HCT116 (cell line): Measurements from ENCODE around the gene SLC2A13. TPM values are rescaled to one million over a fixed set of nuclear protein-coding genes. Genes with fewer than 3 reads are reported as not detected.

ENCODE experiments used
- ATAC-seq: fragments of 200-7000 bp; cut with Tn5 transposase; 2 replicates; pipeline ENCODE4 v1.9.1; 2020; ENCODE audit warnings: mild to moderate bottlenecking, moderate library complexity
- BruUV-seq: library from RNA; stranded (reverse); fragments of 400-500 nt; replicated peaks from 2 replicates; lab custom pipeline; 2021; lab: Mats Ljungman, UMichigan
- CTCF ChIA-PET: fragments of 300-600 bp; sonication (Branson Sonifier 250); formaldehyde crosslinking; loops from one replicate; lab custom pipeline; 2021; ENCODE audit warnings: antibody characterized with exemption; lab: Charles Lee
- POLR2A ChIA-PET: fragments of 300-600, 350-600 bp; sonication (Branson Sonifier 250); formaldehyde crosslinking; loops from one replicate; lab custom pipeline; 2021; ENCODE audit warnings: antibody characterized with exemption; lab: Charles Lee
- RAD21 ChIA-PET, 2 experiments: fragments of 300-600 bp; sonication (Branson Sonifier 250); formaldehyde crosslinking; loops; one replicate each; lab custom pipeline; 2023; ENCODE audit warnings: low total read pairs in 2 of 2; ENCODE audit not compliant: uncharacterized antibody in 2 of 2, unreplicated experiment in 2 of 2, low non-redundant PET in 1 of 2; lab: Charles Lee
- DNase-seq: peaks from one replicate; pipeline ENCODE4 v3.0.0-alpha.2; 2010; ENCODE audit warnings: low read depth, low spot score
- H2AFZ ChIP-seq: fragments of 200-600 bp; shearing (Covaris generic), sonication (generic); 2 replicates; pipeline ENCODE4 v1.6.1; 2017; ENCODE audit warnings: low read depth, mixed run types, mixed read lengths, antibody characterized with exemption, low read length; ENCODE audit not compliant: poor library complexity, severe bottlenecking
- H3K27ac ChIP-seq: 2 replicates; pipeline ENCODE4 v1.5.1; 2012; ENCODE audit warnings: low read depth, low read length
- H3K27me3 ChIP-seq: fragments of 200-600 bp; sonication (generic); 2 replicates; pipeline ENCODE4 v1.6.1; 2016; ENCODE audit warnings: mixed run types, low read length, mixed read lengths; ENCODE audit not compliant: insufficient read depth
- H3K36me3 ChIP-seq, 2 experiments: fragments of 200-500 bp in 1 of 2; fragments of 200-600 bp in 1 of 2; sonication (Bioruptor generic) in 1 of 2; sonication (generic) in 1 of 2; 2 replicates each; pipeline versions ENCODE4 v1.5.1 to v1.6.1; 2014 to 2016; ENCODE audit warnings: low read length in 2 of 2, inconsistent platforms in 1 of 2, mixed read lengths in 1 of 2, mixed run types in 1 of 2; ENCODE audit not compliant: insufficient read depth in 2 of 2, control insufficient read depth in 1 of 2
- H3K4me1 ChIP-seq, 2 experiments: fragments of 200-600 bp in 1 of 2; sonication (generic) in 1 of 2; 2 replicates each; pipeline versions ENCODE4 v1.5.1 to v1.6.1; 2012 to 2017; ENCODE audit warnings: low read length in 2 of 2, inconsistent platforms in 1 of 2, mild to moderate bottlenecking in 1 of 2, mixed read lengths in 1 of 2, mixed run types in 1 of 2, moderate library complexity in 1 of 2; ENCODE audit not compliant: insufficient read depth in 2 of 2, control insufficient read depth in 1 of 2
- H3K4me2 ChIP-seq: fragments of 200-600 bp; sonication (generic); 2 replicates; pipeline ENCODE4 v1.6.1; 2017; ENCODE audit warnings: mixed run types, low read length, mixed read lengths
- H3K4me3 ChIP-seq, 2 experiments: fragments of 200-600 bp in 1 of 2; sonication (generic) in 1 of 2; replicated peaks in 1 of 2; 2 replicates each; pipeline ENCODE4 v1.5.1; 2011 to 2016; ENCODE audit warnings: low read length in 2 of 2, control low read depth in 1 of 2, low read depth in 1 of 2, mild to moderate bottlenecking in 1 of 2, mixed read lengths in 1 of 2, mixed run types in 1 of 2
- H3K79me2 ChIP-seq: fragments of 200-600 bp; sonication (generic); 2 replicates; pipeline ENCODE4 v1.6.1; 2017; ENCODE audit warnings: mild to moderate bottlenecking, mixed run types, low read length, moderate library complexity, mixed read lengths; ENCODE audit not compliant: insufficient read depth
- H3K9ac ChIP-seq: fragments of 200-600 bp; sonication (generic); 2 replicates; pipeline ENCODE4 v1.6.1; 2016; ENCODE audit warnings: low read length, mixed read lengths
- H3K9me2 ChIP-seq: fragments of 200-600 bp; sonication (generic), shearing (Covaris generic); 2 replicates; pipeline ENCODE4 v1.6.1; 2017; ENCODE audit warnings: mixed run types, mild to moderate bottlenecking, moderate library complexity; ENCODE audit not compliant: insufficient read depth
- H3K9me3 ChIP-seq, 2 experiments: fragments of 200-500 bp in 1 of 2; fragments of 200-600 bp in 1 of 2; sonication (Bioruptor generic) in 1 of 2; sonication (generic) in 1 of 2; 2 replicates each; pipeline ENCODE4 v1.6.1; 2014 to 2017; ENCODE audit warnings: low read length in 2 of 2, mixed read lengths in 2 of 2, inconsistent platforms in 1 of 2, low read depth in 1 of 2, mild to moderate bottlenecking in 1 of 2, mixed run types in 1 of 2, moderate library complexity in 1 of 2; ENCODE audit not compliant: control insufficient read depth in 1 of 2, insufficient read depth in 1 of 2
- H4K20me1 ChIP-seq: fragments of 200-600 bp; sonication (generic), shearing (Covaris generic); 2 replicates; pipeline ENCODE4 v1.6.1; 2017; ENCODE audit warnings: mixed run types, mild to moderate bottlenecking, moderate library complexity; ENCODE audit not compliant: insufficient read depth
- CEBPB ChIP-seq: IDR thresholded peaks from 2 replicates; pipeline ENCODE4 v1.6.1; 2012; ENCODE audit warnings: low read depth
- EZH2phosphoT487 ChIP-seq: fragments of 200-600 bp; IDR thresholded peaks from 2 replicates; pipeline ENCODE4 v1.6.1; 2018; ENCODE audit warnings: antibody characterized with exemption, borderline replicate concordance
- FOSL1 ChIP-seq: IDR thresholded peaks from 2 replicates; pipeline ENCODE4 v1.6.1; 2012; ENCODE audit warnings: low read depth
- POLR2A ChIP-seq: IDR thresholded peaks from 2 replicates; pipeline ENCODE4 v1.7.0; 2011; ENCODE audit warnings: borderline replicate concordance; ENCODE audit not compliant: insufficient read depth, insufficient read length; ENCODE audit errors: extremely low read depth
- RAD21 ChIP-seq: IDR thresholded peaks from 2 replicates; pipeline ENCODE4 v1.6.1; 2012; ENCODE audit warnings: low read depth, mild to moderate bottlenecking
- SIN3A ChIP-seq: IDR thresholded peaks from 2 replicates; pipeline ENCODE4 v1.6.1; 2012; ENCODE audit warnings: low read depth
- SRF ChIP-seq: IDR thresholded peaks from 2 replicates; pipeline ENCODE4 v1.6.1; 2012; ENCODE audit warnings: low read depth
- ZFX ChIP-seq: fragments of 450-650 bp; IDR thresholded peaks from 2 replicates; pipeline ENCODE4 v1.6.1; 2017
- intact Hi-C: fragments of 100-400 bp; cut with micrococcal nuclease; formaldehyde crosslinking; loops from 2 replicates; pipeline ENCODE4 v1.10.0; 2022
- total RNA-seq: library from RNA; stranded (reverse); gene quantifications from one replicate; pipeline ENCODE4 v1.2.1, GENCODE V29; 2021; ENCODE audit not compliant: unreplicated experiment
- TF ChIP-seq, protein P1 (sequence below), 3 experiments: fragments of 200-600 bp in 1 of 3; sonication (generic) in 1 of 3; IDR thresholded peaks in 2 of 3; conservative IDR thresholded peaks in 1 of 3; 2 replicates each; pipeline ENCODE4 v1.5.1; 2012 to 2017; ENCODE audit warnings: low read depth in 2 of 3, low read length in 2 of 3, antibody characterized with exemption in 1 of 3, borderline replicate concordance in 1 of 3, control low read depth in 1 of 3, mild to moderate bottlenecking in 1 of 3, mixed read lengths in 1 of 3, mixed run types in 1 of 3, moderate library complexity in 1 of 3; ENCODE audit not compliant: insufficient read depth in 1 of 3

Gene SLC2A13
- total RNA-seq, 1 experiment from 2014 or later = 6.8 TPM

DNA sequence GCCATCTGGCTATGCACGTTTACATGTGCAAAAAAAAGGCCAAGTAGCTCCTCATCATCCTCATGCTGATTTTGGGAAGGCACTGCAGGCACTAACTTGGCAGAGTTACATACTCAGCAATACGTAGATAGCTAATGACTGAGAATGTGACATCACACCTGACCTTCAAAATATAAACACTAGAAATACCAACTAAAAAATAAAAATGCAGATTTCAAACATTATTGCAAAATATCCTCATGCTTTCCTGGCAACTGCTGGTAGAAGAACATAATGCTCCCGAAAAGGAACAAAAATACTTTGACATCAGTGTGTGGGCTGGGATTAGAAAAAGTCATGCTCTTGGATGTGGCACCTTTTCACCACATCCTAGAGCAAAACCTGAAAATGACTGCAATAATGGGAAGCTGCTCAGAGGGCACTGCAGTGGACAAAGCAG is 333.0 kb downstream of the SLC2A13 start (continued):
- TF ChIP-seq, protein P1, sequence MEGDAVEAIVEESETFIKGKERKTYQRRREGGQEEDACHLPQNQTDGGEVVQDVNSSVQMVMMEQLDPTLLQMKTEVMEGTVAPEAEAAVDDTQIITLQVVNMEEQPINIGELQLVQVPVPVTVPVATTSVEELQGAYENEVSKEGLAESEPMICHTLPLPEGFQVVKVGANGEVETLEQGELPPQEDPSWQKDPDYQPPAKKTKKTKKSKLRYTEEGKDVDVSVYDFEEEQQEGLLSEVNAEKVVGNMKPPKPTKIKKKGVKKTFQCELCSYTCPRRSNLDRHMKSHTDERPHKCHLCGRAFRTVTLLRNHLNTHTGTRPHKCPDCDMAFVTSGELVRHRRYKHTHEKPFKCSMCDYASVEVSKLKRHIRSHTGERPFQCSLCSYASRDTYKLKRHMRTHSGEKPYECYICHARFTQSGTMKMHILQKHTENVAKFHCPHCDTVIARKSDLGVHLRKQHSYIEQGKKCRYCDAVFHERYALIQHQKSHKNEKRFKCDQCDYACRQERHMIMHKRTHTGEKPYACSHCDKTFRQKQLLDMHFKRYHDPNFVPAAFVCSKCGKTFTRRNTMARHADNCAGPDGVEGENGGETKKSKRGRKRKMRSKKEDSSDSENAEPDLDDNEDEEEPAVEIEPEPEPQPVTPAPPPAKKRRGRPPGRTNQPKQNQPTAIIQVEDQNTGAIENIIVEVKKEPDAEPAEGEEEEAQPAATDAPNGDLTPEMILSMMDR (IDR thresholded peaks at IDR 0.05 in 2 of 3, conservative IDR thresholded peaks at IDR 0.05 in 1 of 3; ENCODE audit: borderline replicate concordance in 1 of 3, insufficient read depth in 1 of 3, low read depth in 2 of 3, low read length in 2 of 3) = no peak
- TF ChIP-seq POLR2A = no peak
- TF ChIP-seq RAD21 = no peak
- no peak for TF ChIP-seq CEBPB
- no peak for TF ChIP-seq SRF
- TF ChIP-seq EZH2phosphoT487 = no peak

DNA sequence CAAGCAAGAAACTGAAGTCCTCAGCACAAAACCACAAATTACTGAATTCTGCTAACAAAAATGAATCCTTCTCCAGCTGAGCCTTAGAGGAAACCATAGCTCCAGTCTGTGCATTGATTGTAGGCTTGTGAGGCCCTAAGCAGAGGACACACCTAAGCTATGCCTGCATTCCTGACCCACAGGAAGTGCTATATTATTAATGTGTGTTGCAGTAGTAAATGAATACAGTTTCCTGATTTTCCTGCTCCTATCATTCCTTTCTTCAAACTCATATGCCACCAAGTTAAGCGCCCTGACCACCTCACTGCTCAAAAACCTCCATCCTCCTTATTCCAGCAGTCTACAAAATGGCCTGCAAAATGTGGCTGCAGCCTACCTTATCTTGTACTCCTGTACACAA is 334.4 kb downstream of the SLC2A13 start:
- ChIA-PET CTCF (no interaction called here), RAD21 (no interaction called here), POLR2A (no interaction called here)
- BruUV-seq = no TSS peak
- Histone ChIP-seq H3K4me1 (no peaks in the 10 kb centered on the region), H3K9me2 (no peaks in the 10 kb centered on the region), H3K9ac (no peak overlapping the region), H3K4me3 (no peak overlapping the region), H3K9me3 (no peaks in the 10 kb centered on the region), H3K27me3 (no peaks in the 10 kb centered on the region), H4K20me1 (no peaks in the 10 kb centered on the region; the same call in 1 of the 2 replicates), H3K4me2 (no peak overlapping the region), H3K79me2 (no peaks in the 10 kb centered on the region), H2AFZ (no peak overlapping the region), H3K27ac (no peak overlapping the region), H3K36me3 (no peaks in the 10 kb centered on the region)
- DNase-seq = no peak
- no peak for TF ChIP-seq FOSL1
- no peak for TF ChIP-seq SIN3A
- no peak for TF ChIP-seq ZFX
- no peak for ATAC-seq
- intact Hi-C loops = no loop called here
